K562 (cell line): ENCODE measurements around the gene C17orf113. TPM values are rescaled to one million over a fixed set of nuclear protein-coding genes. Genes with fewer than 3 reads are reported as not detected.

Experiments used
- ATAC-seq: fragments of 200-7000 bp; cut with Tn5 transposase; 3 replicates; pipeline ENCODE4 v1.9.1; 2020; ENCODE audit warnings: moderate library complexity
- BruUV-seq: library from RNA; stranded (reverse); fragments of 400-500 nt; replicated peaks from 2 replicates; lab custom pipeline; 2021; lab: Mats Ljungman, UMichigan
- CTCF ChIA-PET: fragments of 300-600 bp; formaldehyde crosslinking; extraction: SDS; loops from one replicate; lab custom pipeline; 2021; ENCODE audit warnings: low intra/inter-chr PET ratio; lab: Yijun Ruan, JAX
- POLR2A ChIA-PET: fragments of 300-600, 350-650 bp; sonication (Branson Sonifier 250); formaldehyde crosslinking; extraction: SDS; loops from one replicate; lab custom pipeline; 2021; ENCODE audit warnings: antibody characterized with exemption, inconsistent platforms; lab: Yijun Ruan, JAX
- DNase-seq, 4 experiments: peaks; one replicate each; pipeline versions ENCODE4 v3.0.0 to v3.0.0-alpha.2; 2011 to 2018; ENCODE audit warnings: low spot score in 3 of 4, mixed read lengths in 3 of 4; ENCODE audit errors: extremely low read depth in 1 of 4
- FAIRE-seq: peaks from 2 replicates; lab custom pipeline; 2011; peaks lifted over from hg19 to GRCh38; lab: Jason Lieb, UNC
- H2AFZ ChIP-seq: 2 replicates; pipeline ENCODE4 v1.6.0; 2011; ENCODE audit warnings: low read depth, low read length, control low read depth, inconsistent platforms
- H3K27ac ChIP-seq: fragments of 200-600 bp; 3 replicates; pipeline ENCODE4 v1.8.0; 2011; ENCODE audit warnings: low read depth, mild to moderate bottlenecking, control low read depth, inconsistent platforms, low read length, moderate library complexity, mixed read lengths; ENCODE audit errors: extremely low read depth
- H3K27me3 ChIP-seq, 2 experiments: fragments of 300-600 bp in 1 of 2; 2 replicates in 1 of 2; 3 replicates in 1 of 2; pipeline versions ENCODE4 v1.6.0 to v1.8.0; 2011; ENCODE audit warnings: inconsistent platforms in 2 of 2, low read length in 2 of 2, mild to moderate bottlenecking in 1 of 2, mixed read lengths in 1 of 2, moderate library complexity in 1 of 2; ENCODE audit not compliant: control insufficient read depth in 2 of 2, insufficient read depth in 2 of 2
- H3K36me3 ChIP-seq: fragments of 300-600 bp; 3 replicates; pipeline ENCODE4 v1.8.0; 2011; ENCODE audit warnings: mild to moderate bottlenecking, low read length, inconsistent platforms; ENCODE audit not compliant: control insufficient read depth, insufficient read depth
- H3K4me1 ChIP-seq, 2 experiments: fragments of 200-600 bp in 1 of 2; replicated peaks in 1 of 2; 2 replicates in 1 of 2; 3 replicates in 1 of 2; pipeline versions ENCODE4 v1.5.1 to v1.8.0; 2011; ENCODE audit warnings: inconsistent platforms in 2 of 2, low read length in 2 of 2, mild to moderate bottlenecking in 1 of 2, mixed read lengths in 1 of 2, moderate library complexity in 1 of 2; ENCODE audit not compliant: control insufficient read depth in 2 of 2, insufficient read depth in 2 of 2
- H3K4me2 ChIP-seq: 2 replicates; pipeline ENCODE4 v1.6.1; 2011; ENCODE audit warnings: low read length, control low read depth, inconsistent platforms, mixed read lengths; ENCODE audit not compliant: insufficient read depth
- H3K4me3 ChIP-seq: fragments of 200-600 bp; sonication (generic), shearing (Covaris generic); 2 replicates; pipeline ENCODE4 v1.5.1; 2016; ENCODE audit warnings: control low read depth, inconsistent platforms
- H3K79me2 ChIP-seq: fragments of 200-600 bp; 3 replicates; pipeline ENCODE4 v1.8.0; 2011; ENCODE audit warnings: low read length, inconsistent platforms; ENCODE audit not compliant: control insufficient read depth, insufficient read depth
- H3K9ac ChIP-seq, 2 experiments: 2 replicates each; pipeline versions ENCODE4 v1.6.0 to v1.6.1; 2011; ENCODE audit warnings: low read depth in 2 of 2, low read length in 2 of 2, control low read depth in 1 of 2, inconsistent platforms in 1 of 2, mild to moderate bottlenecking in 1 of 2, mixed read lengths in 1 of 2; ENCODE audit not compliant: insufficient read depth in 1 of 2
- H3K9me1 ChIP-seq: one replicate; pipeline ENCODE4 v1.6.0; 2011; ENCODE audit warnings: inconsistent platforms, mild to moderate bottlenecking, low read length, moderate library complexity; ENCODE audit not compliant: control insufficient read depth, insufficient read depth
- H3K9me3 ChIP-seq: replicated peaks from 2 replicates; pipeline ENCODE4 v1.5.1; 2011; ENCODE audit warnings: low read depth, low read length, inconsistent platforms; ENCODE audit not compliant: control insufficient read depth, insufficient read depth
- H4K20me1 ChIP-seq: replicated peaks from 2 replicates; pipeline ENCODE4 v1.6.1; 2011; ENCODE audit warnings: low read length, inconsistent platforms, mixed read lengths; ENCODE audit not compliant: control insufficient read depth, insufficient read depth
- DACH1 ChIP-seq: fragments of 450-650 bp; IDR thresholded peaks from 2 replicates; pipeline ENCODE4 v1.6.1; 2018; ENCODE audit not compliant: partially characterized antibody
- ELF2 ChIP-seq: fragments of 250-450 bp; sonication (Bioruptor Pico); IDR thresholded peaks from 2 replicates; pipeline ENCODE4 v1.5.0; 2021; ENCODE audit warnings: mild to moderate bottlenecking
- FOXM1 ChIP-seq, 2 experiments: fragments of 450-650 bp in 1 of 2; sonication (generic) in 1 of 2; formaldehyde crosslinking in 1 of 2; IDR thresholded peaks; 2 replicates each; pipeline versions ENCODE4 v1.6.1 to v1.9.0; 2017 to 2022; ENCODE audit warnings: low read depth in 2 of 2, mild to moderate bottlenecking in 2 of 2, missing genetic modification reagents in 1 of 2, moderate library complexity in 1 of 2
- GABPA ChIP-seq: fragments of 200-800 bp; sonication (Bioruptor generic); conservative IDR thresholded peaks from 2 replicates; pipeline ENCODE4 v1.6.1; 2016; ENCODE audit warnings: low read depth, missing genetic modification characterization, missing compliant biosample characterization
- HNRNPUL1 ChIP-seq: fragments of 200-400 bp; formaldehyde crosslinking; IDR thresholded peaks from 2 replicates; pipeline ENCODE4 v1.6.1; 2017; ENCODE audit warnings: low read length
- NCOA6 ChIP-seq: fragments of 450-650 bp; IDR thresholded peaks from 2 replicates; pipeline ENCODE4 v1.6.1; 2017; ENCODE audit warnings: mild to moderate bottlenecking
- PBX2 ChIP-seq, 2 experiments: IDR thresholded peaks in 1 of 2; conservative IDR thresholded peaks in 1 of 2; 2 replicates each; pipeline ENCODE4 v1.6.1; 2016; ENCODE audit warnings: low read depth in 2 of 2, mild to moderate bottlenecking in 1 of 2, missing compliant biosample characterization in 1 of 2, missing genetic modification characterization in 1 of 2, moderate library complexity in 1 of 2
- RAD51 ChIP-seq: fragments of 450-650 bp; IDR thresholded peaks from 2 replicates; pipeline ENCODE4 v1.7.1; 2016; ENCODE audit warnings: low read depth, mild to moderate bottlenecking, borderline replicate concordance
- TOE1 ChIP-seq, 2 experiments: fragments of 450-650 bp in 1 of 2; sonication (generic) in 1 of 2; formaldehyde crosslinking in 1 of 2; IDR thresholded peaks; 2 replicates each; pipeline versions ENCODE4 v1.7.1 to v1.8.0; 2016 to 2022; ENCODE audit warnings: borderline replicate concordance in 2 of 2, mild to moderate bottlenecking in 2 of 2, antibody characterized with exemption in 1 of 2, inconsistent platforms in 1 of 2, low read depth in 1 of 2, missing genetic modification reagents in 1 of 2, moderate library complexity in 1 of 2
- ZKSCAN3 ChIP-seq: fragments of 250-450 bp; sonication (Bioruptor Pico); IDR thresholded peaks from 2 replicates; pipeline ENCODE4 v1.4.0; 2020
- ZNF551 ChIP-seq: fragments of 250-450 bp; sonication (Bioruptor Pico); IDR thresholded peaks from 2 replicates; pipeline ENCODE4 v1.5.0; 2021; ENCODE audit warnings: mild to moderate bottlenecking, moderate library complexity
- ZNF589 ChIP-seq: fragments of 200-800 bp; sonication (Bioruptor generic); IDR thresholded peaks from 2 replicates; pipeline ENCODE4 v1.6.1; 2016; ENCODE audit warnings: low read depth, missing genetic modification characterization, missing compliant biosample characterization
- ZNF707 ChIP-seq: fragments of 250-450 bp; sonication (Bioruptor Pico); conservative IDR thresholded peaks from 2 replicates; pipeline ENCODE4 v1.8.0; 2022; ENCODE audit warnings: inconsistent platforms, mild to moderate bottlenecking, moderate library complexity
- ZNF77 ChIP-seq: fragments of 250-450 bp; sonication (Bioruptor Pico); IDR thresholded peaks from 2 replicates; pipeline ENCODE4 v1.5.0; 2020
- WGBS: fragments of 100-300 bp; shearing (Covaris generic); methylation state at CpG from one replicate; pipeline ENCODE4 v1.1.6; 2016; ENCODE audit warnings: low coverage, mixed read lengths; ENCODE audit not compliant: insufficient coverage; ENCODE audit errors: missing lambda C conversion rate; 5-methylcytosine and 5-hydroxymethylcytosine counted together
- in situ Hi-C: fragments of 300-500 bp; cut with MboI; formaldehyde crosslinking; loops from 4 replicates; pipeline ENCODE4 v1.15.0; 2018; ENCODE audit warnings: inconsistent platforms, mixed read lengths
- intact Hi-C: fragments of 100-400 bp; cut with micrococcal nuclease; formaldehyde crosslinking; loops from 2 replicates; pipeline ENCODE4 v1.14.2; 2022
- polyA plus RNA-seq, 8 experiments: library from polyadenylated mRNA; depleted of rRNA in 4 of 8; stranded (reverse) in 5 of 8; unstranded in 3 of 8; fragments of >200 nt; fragmentation: Nextera tagmentation in 2 of 8; fragmentation: Illumina TruSeq in 1 of 8; extraction: Ambion mirVana in 2 of 8; extraction: Trizol in 1 of 8; gene quantifications; 2 replicates each; pipeline versions ENCODE4 v1.2.1 to v1.2.3, GENCODE V29; 2011 to 2014; ENCODE audit warnings: inconsistent platforms in 1 of 8, missing spikeins in 1 of 8
- total RNA-seq, 7 experiments: library from RNA; depleted of rRNA in 6 of 7; stranded (reverse); fragments of >200 nt in 6 of 7; fragmentation: Illumina TruSeq in 2 of 7; extraction: Trizol in 2 of 7; gene quantifications; 2 replicates each; pipeline versions ENCODE4 v1.2.1 to v1.2.3, GENCODE V29; 2011 to 2021; ENCODE audit warnings: low replicate concordance in 1 of 7
- TF ChIP-seq, protein P1 (sequence below): sonication (generic); formaldehyde crosslinking; IDR thresholded peaks from 2 replicates; pipeline ENCODE4 v1.9.0; 2022; ENCODE audit warnings: mild to moderate bottlenecking, missing genetic modification reagents
- TF ChIP-seq, protein P2 (sequence below): fragments of 250-450 bp; sonication (Bioruptor Pico); IDR thresholded peaks from 2 replicates; pipeline ENCODE4 v1.8.0; 2021; ENCODE audit warnings: mild to moderate bottlenecking, moderate library complexity
- TF ChIP-seq, protein P3 (sequence below): sonication (generic); formaldehyde crosslinking; IDR thresholded peaks from 2 replicates; pipeline ENCODE4 v1.8.0; 2022; ENCODE audit warnings: mild to moderate bottlenecking, low read depth, missing genetic modification reagents

C17orf113 gene
- total and polyA plus RNA-seq, 9 of the 15 experiments (the other 6 are each of a cell fraction or from before 2014, with no cell fraction given) = 0.10 to 1.2 (median 0.31) TPM

- H3K4me1 ChIP-seq = peaks cover 6 to 10% of the 10 kb centered on the region in 2 experiments; a peak in 3 of 5 replicates
- no peak overlapping the region for H3K4me2 ChIP-seq
- no peaks in the 10 kb centered on the region for H3K79me2 ChIP-seq
- POLR2A ChIA-PET = interaction anchor here (0.6 to 1.9 kb wide), 4 partner anchors 11 to 540 kb away, joined by 3 to 12 read pairs (median 4); partner anchors contain the start of genes DNAJC7 and NKIRAS2
- H3K9ac ChIP-seq = peak overlapping the region in 1 of 2 experiments; percentile 24; a peak in 1 of 4 replicates
- no TSS peak for BruUV-seq
- no peaks in the 10 kb centered on the region for H3K36me3 ChIP-seq
- no peaks in the 10 kb centered on the region for H3K27me3 ChIP-seq
- in situ Hi-C loops = no loop called here
- no peaks in the 10 kb centered on the region for H4K20me1 ChIP-seq
- CTCF ChIA-PET = no interaction called here
- intact Hi-C loops = no loop called here
- H3K4me3 ChIP-seq = no peak overlapping the region
- no peaks in the 10 kb centered on the region for H3K9me1 ChIP-seq
- no peak overlapping the region for H3K27ac ChIP-seq
- DNase-seq = no peak
- no peak; the same call in 2 of the 3 replicates for ATAC-seq
- no peaks in the 10 kb centered on the region for H3K9me3 ChIP-seq
- 0 out of 2 replicates have a peak overlapping the region, but pooled peaks have one; percentile 9 for H2AFZ ChIP-seq
- no peak for FAIRE-seq
- 22% methylated on average over 6 of the region's 6 CpGs for WGBS
- TF ChIP-seq ELF2 (CRISPR knock-in tag) (no peak), DACH1 (no peak), GABPA (tag) (no peak), ZNF589 (no peak), FOXM1 (IDR thresholded peaks at IDR 0.05; ENCODE audit: low read depth) (no peak), FOXM1 (CRISPR knock-in tag; IDR thresholded peaks at IDR 0.05; ENCODE audit: low read depth) (no peak), ZKSCAN3 (no peak), HNRNPUL1 (no peak), NCOA6 (no peak), PBX2 (CRISPR knock-in tag; IDR thresholded peaks at IDR 0.05; ENCODE audit: low read depth) (no peak), PBX2 (tag; conservative IDR thresholded peaks at IDR 0.05; ENCODE audit: low read depth) (peak; percentile 38; the same call in 1 of the 2 replicates), ZNF551 (CRISPR knock-in tag) (no peak), ZNF77 (CRISPR knock-in tag) (no peak), ZNF707 (CRISPR knock-in tag) (no peak), TOE1 (IDR thresholded peaks at IDR 0.05; ENCODE audit: borderline replicate concordance) (no peak), TOE1 (CRISPR knock-in tag; IDR thresholded peaks at IDR 0.05; ENCODE audit: borderline replicate concordance, low read depth) (no peak), RAD51 (no peak)
- TF ChIP-seq, protein P1, sequence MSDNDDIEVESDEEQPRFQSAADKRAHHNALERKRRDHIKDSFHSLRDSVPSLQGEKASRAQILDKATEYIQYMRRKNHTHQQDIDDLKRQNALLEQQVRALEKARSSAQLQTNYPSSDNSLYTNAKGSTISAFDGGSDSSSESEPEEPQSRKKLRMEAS (CRISPR knock-in tag) = no peak
- TF ChIP-seq, protein P2, sequence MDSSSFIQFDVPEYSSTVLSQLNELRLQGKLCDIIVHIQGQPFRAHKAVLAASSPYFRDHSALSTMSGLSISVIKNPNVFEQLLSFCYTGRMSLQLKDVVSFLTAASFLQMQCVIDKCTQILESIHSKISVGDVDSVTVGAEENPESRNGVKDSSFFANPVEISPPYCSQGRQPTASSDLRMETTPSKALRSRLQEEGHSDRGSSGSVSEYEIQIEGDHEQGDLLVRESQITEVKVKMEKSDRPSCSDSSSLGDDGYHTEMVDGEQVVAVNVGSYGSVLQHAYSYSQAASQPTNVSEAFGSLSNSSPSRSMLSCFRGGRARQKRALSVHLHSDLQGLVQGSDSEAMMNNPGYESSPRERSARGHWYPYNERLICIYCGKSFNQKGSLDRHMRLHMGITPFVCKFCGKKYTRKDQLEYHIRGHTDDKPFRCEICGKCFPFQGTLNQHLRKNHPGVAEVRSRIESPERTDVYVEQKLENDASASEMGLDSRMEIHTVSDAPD (CRISPR knock-in tag) = no peak
- TF ChIP-seq, protein P3, sequence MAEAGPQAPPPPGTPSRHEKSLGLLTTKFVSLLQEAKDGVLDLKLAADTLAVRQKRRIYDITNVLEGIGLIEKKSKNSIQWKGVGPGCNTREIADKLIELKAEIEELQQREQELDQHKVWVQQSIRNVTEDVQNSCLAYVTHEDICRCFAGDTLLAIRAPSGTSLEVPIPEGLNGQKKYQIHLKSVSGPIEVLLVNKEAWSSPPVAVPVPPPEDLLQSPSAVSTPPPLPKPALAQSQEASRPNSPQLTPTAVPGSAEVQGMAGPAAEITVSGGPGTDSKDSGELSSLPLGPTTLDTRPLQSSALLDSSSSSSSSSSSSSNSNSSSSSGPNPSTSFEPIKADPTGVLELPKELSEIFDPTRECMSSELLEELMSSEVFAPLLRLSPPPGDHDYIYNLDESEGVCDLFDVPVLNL (CRISPR knock-in tag) = no peak
These were observed 16.3 kb downstream of the C17orf113 start for GRCh38 chr17:42034059-42034458.
